GM23338 (cell line): ENCODE data around the gene INTS14.

Source experiments
- CREB1 ChIP-seq: fragments of 250-450 bp; sonication (Bioruptor Pico); IDR thresholded peaks from 2 replicates; pipeline ENCODE4 v1.5.0; 2020; ENCODE audit warnings: low read depth, mild to moderate bottlenecking, moderate library complexity
- CTCF ChIP-seq, 2 experiments: fragments of 200-600 bp in 1 of 2; sonication (generic) in 1 of 2; conservative IDR thresholded peaks; 2 replicates each; pipeline versions ENCODE4 v1.5.1 to v1.6.1; 2016 to 2017; ENCODE audit warnings: antibody characterized with exemption in 2 of 2, low read depth in 2 of 2, mild to moderate bottlenecking in 2 of 2, moderate library complexity in 1 of 2
- EZH2 ChIP-seq: fragments of 200-600 bp; sonication (generic); IDR thresholded peaks from one replicate; pipeline ENCODE4 v1.8.0; 2017; ENCODE audit warnings: antibody characterized with exemption, mild to moderate bottlenecking, low read depth; ENCODE audit not compliant: unreplicated experiment
- EZH2phosphoT487 ChIP-seq: fragments of 200-600 bp; sonication (generic); IDR thresholded peaks from one replicate; pipeline ENCODE4 v1.8.1; 2018; ENCODE audit warnings: antibody characterized with exemption; ENCODE audit not compliant: unreplicated experiment
- JUNB ChIP-seq: IDR thresholded peaks from one replicate; pipeline ENCODE4 v1.6.1; 2016; ENCODE audit warnings: antibody characterized with exemption; ENCODE audit not compliant: unreplicated experiment
- NANOG ChIP-seq: IDR thresholded peaks from 2 replicates; pipeline ENCODE4 v1.6.1; 2016; ENCODE audit warnings: antibody characterized with exemption, borderline replicate concordance
- POLR2AphosphoS5 ChIP-seq: IDR thresholded peaks from 2 replicates; pipeline ENCODE4 v1.6.1; 2016; ENCODE audit warnings: antibody characterized with exemption, low read depth
- REST ChIP-seq: IDR thresholded peaks from one replicate; pipeline ENCODE4 v1.6.1; 2018; ENCODE audit warnings: antibody characterized with exemption; ENCODE audit not compliant: unreplicated experiment
- STAT1 ChIP-seq: IDR thresholded peaks from one replicate; pipeline ENCODE4 v1.6.1; 2016; ENCODE audit warnings: antibody characterized with exemption; ENCODE audit not compliant: unreplicated experiment
- ZNF114 ChIP-seq: fragments of 250-450 bp; sonication (Bioruptor Pico); IDR thresholded peaks from 2 replicates; pipeline ENCODE4 v1.5.0; 2020; ENCODE audit warnings: mild to moderate bottlenecking, moderate library complexity
- ZNF331 ChIP-seq: fragments of 250-450 bp; sonication (Bioruptor Pico); IDR thresholded peaks from 2 replicates; pipeline ENCODE4 v1.5.0; 2020; ENCODE audit warnings: low read depth, mild to moderate bottlenecking, moderate library complexity

- TF ChIP-seq EZH2: no peak
- TF ChIP-seq CTCF (conservative IDR thresholded peaks at IDR 0.05; ENCODE audit: low read depth in 2 of 2): no peak
- no peak for TF ChIP-seq EZH2phosphoT487
- no peak for TF ChIP-seq REST
- TF ChIP-seq JUNB: no peak
- no peak for TF ChIP-seq STAT1
- TF ChIP-seq POLR2AphosphoS5: no peak
- TF ChIP-seq CREB1 (CRISPR knock-in tag): no peak
- TF ChIP-seq ZNF331 (CRISPR knock-in tag): no peak
- no peak for TF ChIP-seq NANOG
- no peak for TF ChIP-seq ZNF114 (CRISPR knock-in tag)
These were observed 23.8 kb downstream of the INTS14 start for GRCh38 chr15:65587094-65587493.
